H9 (cell line): ENCODE results near the gene EHBP1L1. TPM values are rescaled to one million over a fixed set of nuclear protein-coding genes. Genes with fewer than 3 reads are reported as not detected.
A peak's percentile ranks its signal among the peaks of the same experiment; 100 is the strongest.

Experiments
- DNase-seq: peaks from one replicate; pipeline ENCODE4 v3.0.0-alpha.2; 2017
- H2AFZ ChIP-seq: one replicate; pipeline ENCODE4 v1.6.1; 2013; ENCODE audit warnings: mild to moderate bottlenecking, low read length, control low read depth, moderate library complexity
- H2AK5ac ChIP-seq: 2 replicates; pipeline ENCODE4 v1.6.1; 2013; ENCODE audit warnings: low read length, control low read depth, mixed read lengths; ENCODE audit not compliant: insufficient read length
- H2BK120ac ChIP-seq: one replicate; pipeline ENCODE4 v1.6.1; 2013; ENCODE audit warnings: low read depth, mild to moderate bottlenecking, low read length, control low read depth, inconsistent platforms; ENCODE audit not compliant: poor library complexity, severe bottlenecking
- H2BK12ac ChIP-seq: 2 replicates; pipeline ENCODE4 v1.6.1; 2013; ENCODE audit warnings: low read length, control low read depth, mixed read lengths, low read depth; ENCODE audit not compliant: insufficient read length
- H2BK15ac ChIP-seq: 2 replicates; pipeline ENCODE4 v1.6.1; 2013; ENCODE audit warnings: low read depth, low read length, control low read depth
- H2BK20ac ChIP-seq: one replicate; pipeline ENCODE4 v1.6.1; 2013; ENCODE audit warnings: low read depth, mild to moderate bottlenecking, low read length, control low read depth, inconsistent platforms; ENCODE audit not compliant: poor library complexity, severe bottlenecking
- H2BK5ac ChIP-seq: 2 replicates; pipeline ENCODE4 v1.6.1; 2013; ENCODE audit warnings: low read length, control low read depth, mixed read lengths; ENCODE audit not compliant: insufficient read length
- H3K14ac ChIP-seq: 2 replicates; pipeline ENCODE4 v1.6.1; 2013; ENCODE audit warnings: low read length, control low read depth; ENCODE audit not compliant: insufficient read depth
- H3K18ac ChIP-seq: 2 replicates; pipeline ENCODE4 v1.6.1; 2013; ENCODE audit warnings: low read depth, mild to moderate bottlenecking, mixed read lengths, low read length, control low read depth; ENCODE audit not compliant: insufficient read length
- H3K23ac ChIP-seq: 2 replicates; pipeline ENCODE4 v1.6.1; 2013; ENCODE audit warnings: low read length, control low read depth, mixed read lengths, low read depth; ENCODE audit not compliant: insufficient read length
- H3K23me2 ChIP-seq: 2 replicates; pipeline ENCODE4 v1.6.1; 2013; ENCODE audit warnings: low read depth, mild to moderate bottlenecking, mixed read lengths, low read length, control low read depth; ENCODE audit not compliant: insufficient read length, poor library complexity, severe bottlenecking
- H3K27ac ChIP-seq: 2 replicates; pipeline ENCODE4 v1.5.1; 2013; ENCODE audit warnings: low read length, control low read depth, mixed read lengths, low read depth; ENCODE audit not compliant: insufficient read length
- H3K27me3 ChIP-seq: 2 replicates; pipeline ENCODE4 v1.6.1; 2013; ENCODE audit warnings: low read length, control low read depth, inconsistent platforms; ENCODE audit not compliant: insufficient read depth
- H3K4ac ChIP-seq: 2 replicates; pipeline ENCODE4 v1.6.1; 2013; ENCODE audit warnings: low read depth, mild to moderate bottlenecking, control low read depth, inconsistent platforms, low read length, moderate library complexity
- H3K4me1 ChIP-seq: 2 replicates; pipeline ENCODE4 v1.6.1; 2013; ENCODE audit warnings: low read length, control low read depth, inconsistent platforms; ENCODE audit not compliant: insufficient read depth
- H3K4me2 ChIP-seq: 2 replicates; pipeline ENCODE4 v1.6.1; 2013; ENCODE audit warnings: low read length, control low read depth, mixed read lengths; ENCODE audit not compliant: insufficient read length, insufficient read depth
- H3K56ac ChIP-seq: 2 replicates; pipeline ENCODE4 v1.6.1; 2013; ENCODE audit warnings: low read depth, mild to moderate bottlenecking, mixed read lengths, low read length, control low read depth; ENCODE audit not compliant: insufficient read length
- H3K79me1 ChIP-seq: 2 replicates; pipeline ENCODE4 v1.6.1; 2013; ENCODE audit warnings: low read depth, mild to moderate bottlenecking, moderate library complexity, low read length, control low read depth, inconsistent platforms; ENCODE audit not compliant: insufficient read depth, poor library complexity, severe bottlenecking
- H3K79me2 ChIP-seq: 2 replicates; pipeline ENCODE4 v1.6.1; 2013; ENCODE audit warnings: low read length, control low read depth, inconsistent platforms; ENCODE audit not compliant: insufficient read depth
- H3K9ac ChIP-seq: 2 replicates; pipeline ENCODE4 v1.6.1; 2013; ENCODE audit warnings: low read length, control low read depth, mixed read lengths; ENCODE audit not compliant: insufficient read length; ENCODE audit errors: extremely low read depth
- H3K9me3 ChIP-seq: one replicate; pipeline ENCODE4 v1.6.1; 2013; ENCODE audit warnings: low read depth, low read length, inconsistent platforms; ENCODE audit not compliant: control insufficient read depth
- H3T11ph ChIP-seq: one replicate; pipeline ENCODE4 v1.6.1; 2013; ENCODE audit warnings: mild to moderate bottlenecking, low read length, control low read depth, inconsistent platforms
- H4K20me1 ChIP-seq: one replicate; pipeline ENCODE4 v1.6.1; 2013; ENCODE audit not compliant: control insufficient read depth, insufficient read length, insufficient read depth
- H4K5ac ChIP-seq: 2 replicates; pipeline ENCODE4 v1.6.1; 2013; ENCODE audit warnings: low read depth, mild to moderate bottlenecking, mixed read lengths, low read length, control low read depth; ENCODE audit not compliant: insufficient read length
- H4K8ac ChIP-seq: replicated peaks from 2 replicates; pipeline ENCODE4 v1.6.1; 2013; ENCODE audit warnings: low read length, control low read depth, mixed read lengths, low read depth; ENCODE audit not compliant: insufficient read length
- H4K91ac ChIP-seq: 2 replicates; pipeline ENCODE4 v1.6.1; 2013; ENCODE audit warnings: low read depth, mild to moderate bottlenecking, moderate library complexity, mixed read lengths, low read length, control low read depth; ENCODE audit not compliant: insufficient read length
- H3K27ac Mint-ChIP-seq, 3 experiments: 2 replicates in 2 of 3; 3 replicates in 1 of 3; pipeline ENCODE4 v1.8.0; 2020 to 2021; ENCODE audit warnings: mixed read lengths in 3 of 3, mild to moderate bottlenecking in 1 of 3, moderate library complexity in 1 of 3
- H3K27me3 Mint-ChIP-seq: 2 replicates; pipeline ENCODE4 v1.8.0; 2021; ENCODE audit warnings: low read depth, mild to moderate bottlenecking, moderate library complexity, mixed read lengths
- H3K36me3 Mint-ChIP-seq, 3 experiments: 2 replicates in 2 of 3; 3 replicates in 1 of 3; pipeline ENCODE4 v1.8.0; 2020 to 2021; ENCODE audit warnings: low read depth in 3 of 3, mixed read lengths in 3 of 3; ENCODE audit not compliant: insufficient read depth in 1 of 3
- H3K4me1 Mint-ChIP-seq, 2 experiments: 2 replicates each; pipeline ENCODE4 v1.8.0; 2020; ENCODE audit warnings: mixed read lengths in 2 of 2
- H3K4me3 Mint-ChIP-seq, 2 experiments: 2 replicates in 1 of 2; 3 replicates in 1 of 2; pipeline ENCODE4 v1.8.0; 2020 to 2021; ENCODE audit warnings: mild to moderate bottlenecking in 2 of 2, mixed read lengths in 2 of 2, moderate library complexity in 1 of 2
- H3K9me3 Mint-ChIP-seq, 2 experiments: 2 replicates in 1 of 2; 3 replicates in 1 of 2; pipeline ENCODE4 v1.8.0; 2020; ENCODE audit warnings: mild to moderate bottlenecking in 2 of 2, mixed read lengths in 2 of 2, moderate library complexity in 1 of 2
- WGBS: extraction: QIAGEN DNeasy Blood & Tissue Kit; methylation state at CpG from one replicate; pipeline ENCODE4 v1.1.7; 2013; ENCODE audit warnings: missing lambda C conversion rate, low lambda C conversion rate, mixed read lengths; ENCODE audit not compliant: insufficient read length; ENCODE audit errors: extremely low coverage; 5-methylcytosine and 5-hydroxymethylcytosine counted together
- total RNA-seq: library from RNA; stranded (reverse); gene quantifications from 2 replicates; pipeline ENCODE4 v1.2.1, GENCODE V29; 2021
- TF ChIP-seq, protein P1 (sequence below): fragments of 200-600 bp; sonication (generic); conservative IDR thresholded peaks from 3 replicates; pipeline ENCODE4 v1.8.0; 2021; ENCODE audit warnings: antibody characterized with exemption, mild to moderate bottlenecking

EHBP1L1 gene
- total RNA-seq, 1 experiment from 2014 or later: 13.8 TPM

- H3K4me3 Mint-ChIP-seq: no peak overlapping the region
These were observed 46.2 kb downstream of the EHBP1L1 start for GRCh38 chr11:65622011-65622410.

More at GRCh38 chr11:65622011-65622410, 46.2 kb downstream of the EHBP1L1 start:
- no peak overlapping the region for H2AK5ac ChIP-seq
- no peak overlapping the region for H2AFZ ChIP-seq
- no peaks in the 10 kb centered on the region for H4K20me1 ChIP-seq
- Mint-ChIP-seq H3K36me3 (peaks cover 24 to 71% (median 70%) of the 10 kb centered on the region in 3 experiments; a peak in 6 of 7 replicates), H3K9me3 (no peaks in the 10 kb centered on the region), H3K27ac (peak overlapping the region in 1 of 3 experiments; percentile 39; a peak in 1 of 7 replicates), H3K4me1 (no peaks in the 10 kb centered on the region; a peak in 2 of 4 replicates), H3K27me3 (no peaks in the 10 kb centered on the region)
- no peak overlapping the region for H3K9ac ChIP-seq
- H2BK12ac ChIP-seq: no peak overlapping the region
- no peak overlapping the region for H3K56ac ChIP-seq
- no peak overlapping the region for H2BK20ac ChIP-seq
- no peaks in the 10 kb centered on the region for H3K9me3 ChIP-seq
- no CpG with 5 or more reads among the region's 16 CpGs for WGBS
- no peak overlapping the region for H4K8ac ChIP-seq
- no peak overlapping the region for H3K4me2 ChIP-seq
- no peaks in the 10 kb centered on the region; the same call in 1 of the 2 replicates for H3K4me1 ChIP-seq
- no peak overlapping the region for H2BK120ac ChIP-seq
- H3K23ac ChIP-seq: no peak overlapping the region
- DNase-seq: no peak
- no peak overlapping the region for H3T11ph ChIP-seq
- H3K18ac ChIP-seq: no peak overlapping the region
- H4K5ac ChIP-seq: no peak overlapping the region
- H2BK15ac ChIP-seq: no peak overlapping the region
- no peak overlapping the region for H4K91ac ChIP-seq
- no peaks in the 10 kb centered on the region for H3K79me1 ChIP-seq
- TF ChIP-seq, protein P1, sequence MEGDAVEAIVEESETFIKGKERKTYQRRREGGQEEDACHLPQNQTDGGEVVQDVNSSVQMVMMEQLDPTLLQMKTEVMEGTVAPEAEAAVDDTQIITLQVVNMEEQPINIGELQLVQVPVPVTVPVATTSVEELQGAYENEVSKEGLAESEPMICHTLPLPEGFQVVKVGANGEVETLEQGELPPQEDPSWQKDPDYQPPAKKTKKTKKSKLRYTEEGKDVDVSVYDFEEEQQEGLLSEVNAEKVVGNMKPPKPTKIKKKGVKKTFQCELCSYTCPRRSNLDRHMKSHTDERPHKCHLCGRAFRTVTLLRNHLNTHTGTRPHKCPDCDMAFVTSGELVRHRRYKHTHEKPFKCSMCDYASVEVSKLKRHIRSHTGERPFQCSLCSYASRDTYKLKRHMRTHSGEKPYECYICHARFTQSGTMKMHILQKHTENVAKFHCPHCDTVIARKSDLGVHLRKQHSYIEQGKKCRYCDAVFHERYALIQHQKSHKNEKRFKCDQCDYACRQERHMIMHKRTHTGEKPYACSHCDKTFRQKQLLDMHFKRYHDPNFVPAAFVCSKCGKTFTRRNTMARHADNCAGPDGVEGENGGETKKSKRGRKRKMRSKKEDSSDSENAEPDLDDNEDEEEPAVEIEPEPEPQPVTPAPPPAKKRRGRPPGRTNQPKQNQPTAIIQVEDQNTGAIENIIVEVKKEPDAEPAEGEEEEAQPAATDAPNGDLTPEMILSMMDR: no peak
- no peaks in the 10 kb centered on the region for H3K27me3 ChIP-seq
- no peak overlapping the region for H3K4ac ChIP-seq
- H3K27ac ChIP-seq: no peak overlapping the region
- H3K23me2 ChIP-seq: no peaks in the 10 kb centered on the region
- no peak overlapping the region for H2BK5ac ChIP-seq
- H3K79me2 ChIP-seq: no peaks in the 10 kb centered on the region; the same call in 1 of the 2 replicates
- no peak overlapping the region for H3K14ac ChIP-seq
